HG02623 (cell line): Measurements from ENCODE around the gene SMTNL2.
"Not testable (repeated sequence)": the region's sequence is repeated elsewhere in the genome, so short reads cannot be mapped to it uniquely, and the experiment has no call there.

Source experiments
- ATAC-seq: cut with Tn5 transposase; IDR thresholded peaks from one replicate; pipeline ENCODE4 v1.9.1; 2021; ENCODE audit warnings: moderate library complexity; ENCODE audit not compliant: unreplicated experiment

SMTNL2 gene

DNA sequence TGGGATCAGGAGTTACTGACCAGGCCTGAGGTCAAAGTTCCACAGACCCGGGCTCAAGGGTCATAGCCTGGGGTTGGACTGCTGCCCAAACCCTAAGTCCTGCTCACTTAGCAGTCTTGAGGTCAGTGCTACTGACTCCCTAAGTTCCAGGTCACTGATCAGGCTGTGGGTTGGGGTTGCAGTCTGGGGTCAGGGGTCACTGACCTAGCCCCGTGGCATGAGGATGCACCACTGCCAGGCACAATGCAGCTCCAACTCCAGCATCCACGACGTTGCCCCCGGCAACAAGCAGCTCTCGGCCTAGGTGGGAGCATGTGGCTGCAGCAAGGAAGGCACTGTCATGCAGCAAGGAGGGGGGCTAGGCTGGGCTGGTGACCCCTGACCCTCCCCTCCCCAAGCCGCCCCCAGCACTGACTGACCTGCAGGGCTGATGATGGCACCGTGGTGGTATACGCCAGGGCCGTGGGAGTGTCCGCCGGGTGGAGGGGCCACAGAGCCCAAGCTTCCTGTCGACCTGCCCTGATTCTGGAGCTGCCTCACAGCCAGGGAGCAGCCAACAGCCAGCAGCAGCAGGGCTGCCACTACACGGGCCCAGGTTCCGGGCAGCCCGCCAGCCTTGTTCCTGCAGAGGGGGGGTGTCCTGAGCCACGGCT is 25.1 kb upstream of the SMTNL2 start:
- no peak for ATAC-seq

DNA sequence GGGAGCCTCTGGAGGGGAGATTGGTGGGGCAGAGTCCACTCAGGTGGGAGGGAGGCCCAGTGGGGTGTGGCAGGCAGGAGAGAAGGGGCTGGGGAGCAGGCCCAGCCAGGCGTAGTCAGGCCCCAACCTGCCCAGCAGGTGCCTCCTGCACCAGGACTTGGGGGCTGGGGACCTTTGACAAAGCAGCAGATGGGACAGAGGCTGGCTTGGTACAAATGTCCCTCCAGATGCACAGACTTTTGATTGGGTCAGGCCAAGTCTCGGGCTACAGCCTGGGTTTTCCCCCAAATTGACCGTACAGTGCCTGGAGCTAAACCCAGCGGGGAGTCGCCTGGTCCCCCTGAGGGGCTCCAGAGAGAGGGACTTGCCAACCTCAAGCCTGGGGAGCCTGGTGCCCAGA is 24.4 kb upstream of the SMTNL2 start:
- ATAC-seq: no peak

DNA sequence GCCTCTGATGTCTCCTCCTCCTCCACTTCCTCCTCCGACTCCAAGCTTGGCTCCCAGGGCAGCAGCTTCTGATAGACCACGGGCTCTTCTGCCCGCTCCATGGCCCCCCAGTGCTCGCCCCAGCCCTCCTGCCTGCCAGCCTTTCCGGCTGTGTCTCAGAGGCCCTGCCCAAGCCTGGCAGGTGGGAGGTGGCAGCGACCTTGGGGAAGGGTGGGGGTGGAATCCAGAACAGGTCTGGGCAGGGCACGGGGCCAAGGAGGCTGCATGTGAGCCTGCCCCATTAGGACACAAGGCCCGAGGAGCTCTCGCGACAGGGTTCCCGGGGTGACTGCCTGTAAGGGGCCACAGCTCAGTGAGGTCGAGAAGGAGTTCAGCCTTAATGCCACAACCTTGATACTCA is 23.9 kb upstream of the SMTNL2 start, which contains the start of gene GGT6:
TSS of gene GGT6 (minus strand) at position 157 of the 400 bp plus-strand sequence. CDS start at position 101, 56 bp downstream.
- no peak for ATAC-seq

DNA sequence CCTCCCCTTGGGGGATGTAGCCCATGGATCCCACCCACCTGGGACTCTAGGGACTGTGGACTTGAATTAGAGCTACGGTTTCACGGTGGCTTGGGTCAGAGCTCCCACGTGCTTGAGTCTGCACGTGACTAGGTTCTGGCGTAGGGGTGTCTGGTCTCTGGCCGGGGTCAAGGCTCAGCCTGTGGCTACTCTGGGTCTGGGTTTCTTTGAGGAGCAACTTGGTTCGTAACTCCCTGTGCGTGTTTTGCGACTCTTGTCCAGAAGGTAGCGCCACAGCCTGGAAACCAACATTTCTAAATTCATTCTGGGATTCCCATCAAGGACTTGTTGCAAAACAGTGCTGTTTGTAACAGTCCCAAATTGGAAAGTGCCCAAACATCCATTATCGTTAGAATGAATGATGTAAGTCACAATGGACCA is 23.5 kb upstream of the SMTNL2 start:
- ATAC-seq: no peak

DNA sequence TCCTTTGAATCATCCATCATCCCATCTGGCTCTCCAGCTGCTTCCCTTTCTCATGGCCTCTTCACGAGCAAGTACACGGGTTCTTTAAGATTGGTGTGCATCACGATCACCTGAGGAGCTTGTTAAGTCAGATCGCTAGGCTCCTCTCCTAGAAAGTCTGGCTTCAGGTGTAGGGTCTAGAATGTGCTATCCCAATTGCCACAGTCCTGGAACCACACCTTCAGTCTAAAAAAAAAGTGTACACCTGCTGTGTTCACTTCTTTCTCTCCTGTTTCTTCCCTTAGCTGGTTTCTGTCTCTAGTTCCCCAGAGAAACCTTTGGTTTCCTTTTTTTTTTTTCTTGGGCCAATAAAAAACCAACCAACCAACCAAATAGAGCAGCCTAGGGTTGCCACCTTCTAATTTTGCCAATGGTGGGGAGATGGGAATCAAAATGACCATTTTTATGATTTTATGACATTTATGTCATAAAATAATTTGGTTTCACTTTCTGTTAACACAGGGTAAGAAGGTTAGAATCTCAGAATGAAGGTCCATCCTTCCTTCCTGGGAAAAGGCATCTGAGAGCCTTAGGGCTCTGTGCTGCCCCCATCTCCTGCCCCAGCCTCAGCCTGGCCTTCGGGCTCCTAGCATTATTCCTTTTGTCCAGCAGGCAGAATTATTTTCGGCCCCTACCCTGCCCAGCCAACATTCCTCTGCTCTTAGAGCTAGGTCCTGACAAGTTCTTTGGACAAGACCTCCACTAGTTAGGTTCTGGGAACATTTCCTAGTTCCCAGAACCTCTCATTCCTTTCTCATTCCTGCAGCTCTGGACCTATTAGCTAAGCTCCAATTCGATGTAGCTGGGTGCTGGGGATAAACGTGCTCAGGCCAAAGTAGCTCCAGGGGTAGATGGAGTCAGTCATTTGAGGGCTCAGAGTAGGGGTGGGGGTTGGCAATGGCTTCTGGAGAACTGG is 22.0 kb upstream of the SMTNL2 start:
- no peak for ATAC-seq

DNA sequence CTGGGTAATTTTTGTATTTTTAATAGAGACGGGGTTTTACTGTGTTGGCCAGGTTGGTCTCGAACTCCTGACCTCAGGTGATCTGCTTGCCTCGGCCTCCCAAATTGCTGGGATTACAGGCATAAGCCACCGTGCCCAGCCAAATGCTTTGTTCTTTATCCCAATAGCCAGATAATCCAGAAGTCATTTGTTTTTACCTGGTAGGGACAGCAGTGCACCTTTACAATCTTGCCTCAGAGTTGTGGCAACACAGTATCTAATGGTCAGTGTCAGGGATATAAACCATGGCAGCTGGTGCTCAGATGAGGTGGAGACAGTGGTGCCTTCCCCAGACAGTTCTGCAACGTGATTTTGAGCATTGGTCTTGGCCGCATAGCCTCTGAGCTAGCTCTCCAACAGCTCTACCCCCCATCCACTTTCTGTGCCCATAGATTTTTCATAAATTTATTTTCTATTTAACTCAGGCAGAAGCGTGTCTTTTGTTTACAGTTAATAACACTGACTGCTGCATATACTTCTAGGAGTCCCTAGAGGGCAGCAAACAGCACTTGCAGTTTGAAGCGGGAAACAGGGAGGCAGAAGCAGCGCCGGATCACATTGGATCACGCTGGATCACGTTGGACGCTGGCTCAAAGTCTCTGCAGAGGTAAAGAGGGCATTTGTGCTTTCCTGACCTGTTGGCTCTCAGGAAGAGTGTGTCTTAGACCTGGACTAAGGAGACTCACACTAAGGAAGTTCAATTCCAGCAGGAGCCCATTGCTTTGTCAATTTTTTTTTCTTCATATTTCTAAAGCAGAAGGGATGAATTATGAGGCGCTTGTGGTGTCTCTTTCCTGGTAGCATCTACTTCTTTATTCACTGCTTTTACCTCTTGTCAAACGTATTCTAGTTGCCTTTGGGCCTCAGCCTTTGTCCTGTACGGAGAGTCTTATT is 18.9 kb upstream of the SMTNL2 start:
- no peak for ATAC-seq

DNA sequence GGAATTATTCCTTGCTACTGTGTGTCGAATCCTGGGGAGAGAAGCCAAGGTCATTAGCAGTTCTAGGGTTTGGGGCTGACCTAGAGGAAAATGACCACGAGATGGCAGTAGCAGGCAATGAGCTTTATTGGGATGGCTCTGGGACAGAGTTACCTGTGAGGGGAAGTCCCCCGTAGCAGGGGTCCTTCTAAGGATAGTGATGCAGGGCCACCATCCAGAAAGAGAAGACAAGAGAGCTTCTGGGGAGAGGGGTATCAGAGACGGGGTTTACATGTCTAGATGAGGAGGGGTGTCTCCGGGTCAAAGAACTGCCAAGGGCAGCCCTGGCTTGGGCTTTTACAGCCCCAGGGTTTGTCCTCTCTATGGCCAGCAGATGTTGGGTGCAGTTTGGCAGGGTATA is 17.5 kb upstream of the SMTNL2 start:
- no peak for ATAC-seq

DNA sequence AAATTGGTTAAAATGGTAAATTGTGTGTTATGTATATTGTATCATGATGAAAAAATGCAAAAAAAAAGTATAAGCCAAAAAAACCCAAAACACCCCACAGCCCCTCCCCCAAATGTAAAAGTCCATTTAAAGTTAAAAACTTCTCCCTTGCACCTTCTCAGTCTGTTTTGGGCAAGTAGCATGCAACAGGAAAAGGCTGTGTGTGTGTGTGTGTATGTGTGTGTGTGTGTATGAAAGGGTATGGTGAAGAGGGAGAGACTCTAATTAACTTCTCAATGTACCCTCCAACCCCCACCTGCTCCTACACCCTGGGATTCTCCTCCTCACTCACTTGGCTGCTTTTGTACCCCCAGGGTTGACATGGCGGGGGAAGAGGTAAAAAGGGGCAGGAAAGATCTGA is 14.7 kb upstream of the SMTNL2 start:
- ATAC-seq: no peak

DNA sequence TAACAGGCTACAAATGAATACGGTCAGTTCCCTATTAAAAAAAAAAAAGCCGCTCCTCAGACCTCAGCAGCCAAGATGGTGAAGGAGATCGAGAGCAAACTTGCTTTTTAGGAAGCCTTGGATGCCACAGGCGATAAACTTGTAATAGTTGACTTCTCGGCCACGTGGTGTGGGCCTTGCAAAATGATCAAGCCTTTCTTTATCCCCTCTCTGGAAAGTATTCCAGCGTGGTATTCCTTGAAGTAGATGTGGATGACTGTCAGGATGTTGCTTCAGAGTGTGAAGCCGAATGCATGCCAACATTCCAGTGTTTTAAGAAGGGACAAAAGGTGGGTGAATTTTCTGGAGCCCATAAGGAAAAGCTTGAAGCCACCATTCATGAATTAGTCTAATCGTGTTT is 12.2 kb upstream of the SMTNL2 start:
- no peak for ATAC-seq

DNA sequence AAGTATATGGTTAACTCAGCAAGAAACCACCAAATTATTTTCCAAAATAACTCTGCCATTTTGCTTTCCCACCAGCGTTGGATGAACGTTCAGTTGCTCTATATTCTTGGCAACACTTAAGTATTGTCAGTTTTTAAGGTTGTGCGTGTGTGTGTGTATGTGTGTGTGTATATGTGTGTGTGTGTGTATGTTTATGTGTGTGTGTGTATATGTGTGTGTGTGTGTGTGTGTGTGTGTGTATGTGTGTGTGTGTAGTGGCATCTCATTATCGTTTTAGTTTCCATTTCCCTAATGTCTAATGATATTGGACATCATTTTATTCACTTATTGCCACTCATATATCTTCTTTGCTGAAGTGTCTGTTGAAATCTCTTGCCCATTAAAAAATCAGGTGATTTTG is 11.2 kb upstream of the SMTNL2 start:
- no peak for ATAC-seq

DNA sequence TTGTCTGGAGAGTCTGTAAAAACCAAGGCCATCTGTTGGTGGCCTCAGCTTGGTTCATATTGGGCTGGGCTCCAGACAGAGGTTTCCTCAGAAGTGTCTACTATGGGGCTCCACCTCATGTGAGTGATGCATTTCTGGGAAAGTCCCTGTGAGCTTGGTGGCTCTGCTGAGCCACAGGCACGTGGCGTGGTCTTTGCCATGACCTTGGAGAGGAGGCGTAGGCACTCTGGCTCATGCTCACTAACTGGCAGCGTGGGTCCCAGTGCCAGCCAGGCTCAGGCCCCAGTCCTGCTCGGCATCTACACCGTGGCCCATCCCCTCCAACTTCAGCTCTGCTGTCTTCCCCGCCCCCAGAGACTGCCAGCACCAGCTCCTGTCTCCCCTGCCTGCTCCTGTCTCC is 10.7 kb upstream of the SMTNL2 start:
- ATAC-seq: no peak

DNA sequence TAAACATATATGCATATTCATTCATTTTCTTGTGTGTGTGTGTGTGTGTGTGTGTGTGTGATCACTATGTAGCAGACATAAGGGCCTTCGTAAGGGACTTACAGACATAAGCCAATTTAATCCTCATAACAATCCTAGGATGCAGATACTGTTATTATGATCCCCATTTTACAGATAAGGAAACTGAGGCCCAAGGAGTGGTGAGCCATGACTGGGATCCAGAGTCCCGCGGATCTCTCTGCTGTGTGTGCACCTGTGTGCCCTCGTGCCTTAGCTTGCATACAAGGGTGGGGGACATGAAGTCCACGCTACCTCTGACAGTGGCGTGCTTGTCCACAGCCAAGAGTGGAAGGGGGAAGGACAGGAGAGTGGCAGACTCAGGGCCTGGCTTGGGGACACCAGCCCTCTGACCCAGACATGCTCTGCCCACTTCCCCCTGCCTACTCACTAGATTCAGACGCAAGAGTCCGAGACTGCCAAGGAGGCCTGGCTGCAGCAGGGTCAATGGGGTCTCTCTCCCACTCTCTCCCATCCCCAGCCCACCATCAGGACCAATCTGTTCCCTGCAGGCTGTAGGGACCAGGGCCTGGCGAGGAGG is 9.8 kb upstream of the SMTNL2 start:
- ATAC-seq: no peak

DNA sequence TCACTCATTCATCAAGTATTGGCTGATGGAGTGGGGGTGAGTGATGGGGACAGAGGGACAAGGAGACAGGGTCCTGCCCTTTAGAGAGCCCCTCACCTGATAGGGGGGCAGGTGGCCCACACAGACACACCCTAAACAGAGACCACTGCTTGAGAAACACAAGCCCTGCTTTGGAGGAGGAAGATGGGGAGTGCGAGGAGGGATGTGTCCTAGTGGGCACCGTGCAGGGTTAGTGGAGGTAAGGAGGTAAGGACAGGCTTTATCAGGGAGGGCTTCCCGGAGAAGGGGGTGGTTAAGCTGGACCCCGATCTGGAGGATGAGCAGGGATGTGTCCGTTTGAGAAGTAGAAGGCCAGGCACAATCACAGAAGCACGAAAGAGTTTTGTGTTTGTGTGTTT is 8.2 kb upstream of the SMTNL2 start:
- ATAC-seq: no peak

DNA sequence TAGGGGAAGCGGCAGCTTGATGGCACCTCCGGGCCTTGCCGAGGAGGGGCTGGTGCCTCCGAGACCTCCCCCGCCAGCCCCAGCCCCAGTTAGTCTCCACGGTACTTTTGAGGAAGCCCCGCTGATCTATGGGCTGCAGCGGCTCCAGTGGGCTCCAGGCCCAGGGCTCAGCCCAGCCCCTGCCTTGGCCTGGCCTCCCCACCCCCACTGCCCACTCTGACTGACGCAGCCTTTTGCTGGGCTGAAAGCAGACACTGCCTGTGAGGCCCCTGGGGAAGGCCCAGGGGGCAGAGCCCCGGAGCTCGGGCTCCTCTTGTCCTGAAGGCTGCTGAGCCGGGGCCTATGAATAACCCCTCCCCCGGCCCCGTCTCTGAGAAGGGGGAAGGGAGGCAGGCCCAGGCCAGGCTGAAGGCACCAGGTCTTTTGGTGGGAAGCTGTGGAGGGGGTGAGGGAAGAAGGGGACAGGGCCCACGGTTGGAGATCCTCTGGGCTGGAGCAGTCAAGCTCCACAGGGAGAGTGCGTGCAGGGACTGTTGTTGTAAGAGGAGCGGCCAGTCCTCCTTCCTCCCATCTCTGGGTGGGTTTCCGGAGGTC is 7.5 kb upstream of the SMTNL2 start:
- no peak for ATAC-seq

DNA sequence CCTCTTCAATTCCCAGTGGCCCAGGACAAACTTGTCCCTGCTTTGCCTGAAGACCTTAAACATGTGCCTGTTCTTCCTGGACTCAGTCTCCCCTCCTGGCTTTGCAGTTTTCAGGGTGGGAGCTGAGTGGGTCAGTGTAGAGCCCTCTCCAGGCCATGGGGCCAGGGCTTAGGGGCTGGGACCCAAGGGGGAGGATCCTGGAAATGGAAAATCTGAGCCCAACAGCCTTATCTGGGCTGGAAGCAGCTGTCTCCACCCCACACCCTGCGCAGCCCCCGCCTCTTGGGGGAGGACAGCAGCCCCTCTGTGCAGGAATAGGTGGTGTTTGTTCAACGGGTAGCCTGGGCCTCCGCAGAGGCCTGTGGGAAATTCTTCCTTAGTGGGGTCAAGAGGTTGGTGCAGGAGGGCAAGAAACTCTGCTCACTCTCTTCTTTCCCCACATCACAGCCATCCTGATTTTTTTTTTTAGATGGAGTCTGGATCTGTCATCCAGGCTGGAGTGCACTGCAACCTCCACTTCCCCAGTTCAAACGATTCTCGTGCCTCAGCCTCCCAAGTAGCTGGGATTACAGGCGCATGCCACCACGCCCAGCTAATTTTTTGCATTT is 6.8 kb upstream of the SMTNL2 start:
- ATAC-seq: no peak

DNA sequence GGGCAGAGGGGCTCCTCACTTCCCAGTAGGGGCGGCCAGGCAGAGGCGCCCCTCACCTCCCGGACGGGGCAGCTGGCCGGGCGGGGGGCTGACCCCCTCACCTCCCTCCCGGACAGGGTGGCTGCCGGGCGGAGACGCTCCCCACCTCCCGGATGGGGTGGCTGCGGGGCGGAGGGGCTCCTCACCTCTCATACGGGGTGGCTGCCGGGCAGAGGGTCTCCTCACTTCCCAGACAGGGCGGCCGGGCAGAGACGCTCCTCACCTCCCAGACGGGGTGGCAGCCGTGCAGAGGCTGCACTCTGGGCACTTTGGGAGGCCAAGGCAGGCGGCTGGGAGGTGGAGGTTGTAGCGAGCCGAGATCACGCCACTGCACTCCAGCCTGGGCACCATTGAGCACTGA is 6.0 kb upstream of the SMTNL2 start:
- ATAC-seq: not testable (repeated sequence)

DNA sequence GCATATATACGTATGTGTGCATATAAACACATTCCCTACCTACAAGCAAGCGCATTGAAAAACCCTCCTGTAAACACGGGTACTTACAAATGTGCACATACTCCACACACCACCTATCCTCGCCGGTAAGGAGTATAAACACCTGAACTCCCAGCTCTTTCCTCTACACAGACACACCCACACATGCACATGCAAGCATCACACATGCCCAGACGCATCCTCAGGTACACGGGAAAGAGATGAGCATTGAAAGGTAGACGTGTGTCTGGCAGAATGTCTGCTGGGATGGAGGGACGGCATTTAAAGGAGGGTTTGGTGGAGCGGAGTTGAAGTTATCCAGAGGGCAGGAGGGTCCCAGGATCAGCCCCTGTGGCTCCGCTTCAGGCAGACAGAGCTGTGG is 4.7 kb upstream of the SMTNL2 start:
- ATAC-seq: no peak

DNA sequence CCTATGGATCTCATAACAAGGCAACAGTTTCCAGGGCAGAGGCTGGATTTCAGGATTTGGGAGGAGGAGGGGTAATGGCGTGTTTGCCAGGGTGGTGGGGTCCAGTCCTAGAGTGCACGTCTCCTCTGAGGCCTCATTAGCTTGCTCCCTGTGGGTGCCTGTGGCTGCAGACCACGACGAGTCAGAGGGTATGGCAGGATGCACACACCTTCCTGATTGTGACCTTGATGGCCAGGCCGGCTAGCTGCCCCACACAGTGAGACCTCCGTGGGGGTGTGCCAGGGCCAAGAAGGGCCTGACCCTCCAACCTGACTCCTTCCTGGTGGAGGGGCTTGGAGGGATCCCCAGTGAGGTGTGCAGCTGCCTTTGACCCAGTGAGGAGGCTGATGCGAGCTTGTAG is 4.0 kb upstream of the SMTNL2 start:
- ATAC-seq: no peak

DNA sequence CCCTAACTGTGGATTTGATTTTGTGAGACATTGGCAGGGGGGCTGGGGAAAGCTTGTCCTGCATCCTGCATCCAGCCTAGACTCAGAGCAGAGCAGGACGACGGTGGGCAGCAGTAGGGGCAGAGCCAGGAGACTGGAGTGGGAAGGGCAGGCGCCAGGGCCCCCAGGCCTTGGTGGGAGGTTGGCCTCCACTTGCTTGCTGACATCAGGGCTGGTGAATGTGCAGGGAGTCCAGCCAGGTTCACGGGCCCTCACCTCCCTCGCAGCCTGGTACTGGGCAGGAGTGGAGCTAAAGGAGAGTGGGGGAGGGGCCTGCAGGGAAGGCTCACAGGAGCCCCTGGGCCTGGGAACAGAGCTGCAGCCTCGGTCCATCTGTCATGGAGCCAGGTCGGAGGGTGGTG is 2.2 kb upstream of the SMTNL2 start:
- ATAC-seq: no peak

DNA sequence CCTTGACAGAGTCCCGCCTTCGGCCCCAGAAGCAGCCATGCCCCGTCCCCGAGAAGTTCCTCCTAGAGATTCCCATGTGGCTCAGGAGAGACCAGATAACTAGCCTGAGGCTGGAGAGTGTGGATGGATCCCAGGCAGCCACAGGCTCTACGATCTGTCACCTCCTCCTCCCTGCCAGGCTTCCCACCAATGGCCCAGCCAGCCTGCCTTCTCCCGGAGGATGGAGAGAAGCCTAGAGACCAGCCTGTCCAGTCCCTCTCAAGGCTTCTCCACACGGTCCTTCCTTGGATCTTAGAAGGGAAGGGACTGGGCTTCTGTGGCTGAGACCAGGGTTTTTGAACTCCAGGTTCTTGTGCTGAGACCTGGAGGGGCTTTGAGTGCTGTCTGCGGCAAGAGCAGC is 1.6 kb upstream of the SMTNL2 start:
- ATAC-seq: no peak
